Smooth muscle cell (in vitro differentiated cells): Measurements from ENCODE around the gene IQCH. TPM values are rescaled to one million over a fixed set of nuclear protein-coding genes. Genes with fewer than 3 reads are reported as not detected.

Experiments used
- DNase-seq: peaks from one replicate; lab custom pipeline; 2025; ENCODE audit not compliant: unreplicated experiment; lab: John Stamatoyannopoulos, UW
- H2AFZ ChIP-seq: fragments of 200-600 bp; sonication (generic); 2 replicates; pipeline ENCODE4 v1.6.0; 2016; ENCODE audit warnings: antibody characterized with exemption, low read depth, mild to moderate bottlenecking
- H3F3A ChIP-seq: fragments of 200-600 bp; sonication (generic); 2 replicates; pipeline ENCODE4 v1.6.0; 2017; ENCODE audit warnings: antibody characterized with exemption, low read depth
- H3K27ac ChIP-seq: fragments of 200-600 bp; sonication (generic); 2 replicates; pipeline ENCODE4 v1.5.1; 2016; ENCODE audit warnings: low read depth, mild to moderate bottlenecking
- H3K27me3 ChIP-seq: fragments of 200-600 bp; sonication (generic); 2 replicates; pipeline ENCODE4 v1.6.1; 2016; ENCODE audit warnings: low read depth, mild to moderate bottlenecking
- H3K36me3 ChIP-seq: fragments of 200-600 bp; sonication (generic); 2 replicates; pipeline ENCODE4 v1.5.1; 2016; ENCODE audit warnings: low read depth
- H3K4me1 ChIP-seq: fragments of 200-600 bp; sonication (generic); 2 replicates; pipeline ENCODE4 v1.5.1; 2016; ENCODE audit warnings: low read depth
- H3K4me2 ChIP-seq: fragments of 200-600 bp; sonication (generic); 2 replicates; pipeline ENCODE4 v1.6.0; 2016; ENCODE audit warnings: mild to moderate bottlenecking
- H3K4me3 ChIP-seq: fragments of 200-600 bp; sonication (generic); 2 replicates; pipeline ENCODE4 v1.5.1; 2016; ENCODE audit warnings: mild to moderate bottlenecking
- H3K79me2 ChIP-seq: fragments of 200-600 bp; sonication (generic); 2 replicates; pipeline ENCODE4 v1.6.0; 2016; ENCODE audit warnings: low read depth, mild to moderate bottlenecking
- H3K9ac ChIP-seq: fragments of 200-600 bp; sonication (generic); 2 replicates; pipeline ENCODE4 v1.6.0; 2016; ENCODE audit warnings: low read depth
- H3K9me3 ChIP-seq: fragments of 200-600 bp; sonication (generic); replicated peaks from 2 replicates; pipeline ENCODE4 v1.5.1; 2016; ENCODE audit warnings: low read depth
- H4K20me1 ChIP-seq: fragments of 200-600 bp; sonication (generic); 2 replicates; pipeline ENCODE4 v1.6.0; 2016; ENCODE audit warnings: low read depth
- CTCF ChIP-seq: fragments of 200-600 bp; sonication (generic); IDR thresholded peaks from 2 replicates; pipeline ENCODE4 v1.5.1; 2017; ENCODE audit warnings: borderline replicate concordance, mild to moderate bottlenecking, antibody characterized with exemption; ENCODE audit not compliant: insufficient read depth, poor library complexity, severe bottlenecking
- WGBS: methylation state at CpG from one replicate; pipeline ENCODE4 v1.1.7; 2016; ENCODE audit warnings: low lambda C conversion rate; 5-methylcytosine and 5-hydroxymethylcytosine counted together
- polyA plus RNA-seq: library from polyadenylated mRNA; unstranded; fragments of >200 nt; fragmentation: Nextera tagmentation; extraction: Ambion mirVana; gene quantifications from 2 replicates; pipeline ENCODE4 v1.2.1, GENCODE V29; 2016
- total RNA-seq: library from RNA; depleted of rRNA; stranded (reverse); fragments of >200 nt; gene quantifications from 2 replicates; pipeline ENCODE4 v1.2.3, GENCODE V29; 2014

IQCH gene
- total and polyA plus RNA-seq, 2 experiments from 2014 or later = 0.86 to 2.9 TPM

- H3F3A ChIP-seq = no peaks in the 10 kb centered on the region
- H3K27me3 ChIP-seq = peaks cover 17% of the 10 kb centered on the region
- DNase-seq = no peak
- TF ChIP-seq CTCF = no peak
- H4K20me1 ChIP-seq = no peaks in the 10 kb centered on the region
- H3K9me3 ChIP-seq = no peaks in the 10 kb centered on the region
- no peaks in the 10 kb centered on the region for H3K4me1 ChIP-seq
- no peak overlapping the region for H3K4me2 ChIP-seq
- 94% methylated on average over 2 of the region's 2 CpGs for WGBS
- no peaks in the 10 kb centered on the region for H3K36me3 ChIP-seq
- H3K27ac ChIP-seq = no peak overlapping the region
- no peak overlapping the region for H2AFZ ChIP-seq
- no peak overlapping the region for H3K9ac ChIP-seq
- H3K79me2 ChIP-seq = no peaks in the 10 kb centered on the region
- no peak overlapping the region for H3K4me3 ChIP-seq
Measured at GRCh38 chr15:67369359-67369998, 114.9 kb downstream of the IQCH start.

DNA sequence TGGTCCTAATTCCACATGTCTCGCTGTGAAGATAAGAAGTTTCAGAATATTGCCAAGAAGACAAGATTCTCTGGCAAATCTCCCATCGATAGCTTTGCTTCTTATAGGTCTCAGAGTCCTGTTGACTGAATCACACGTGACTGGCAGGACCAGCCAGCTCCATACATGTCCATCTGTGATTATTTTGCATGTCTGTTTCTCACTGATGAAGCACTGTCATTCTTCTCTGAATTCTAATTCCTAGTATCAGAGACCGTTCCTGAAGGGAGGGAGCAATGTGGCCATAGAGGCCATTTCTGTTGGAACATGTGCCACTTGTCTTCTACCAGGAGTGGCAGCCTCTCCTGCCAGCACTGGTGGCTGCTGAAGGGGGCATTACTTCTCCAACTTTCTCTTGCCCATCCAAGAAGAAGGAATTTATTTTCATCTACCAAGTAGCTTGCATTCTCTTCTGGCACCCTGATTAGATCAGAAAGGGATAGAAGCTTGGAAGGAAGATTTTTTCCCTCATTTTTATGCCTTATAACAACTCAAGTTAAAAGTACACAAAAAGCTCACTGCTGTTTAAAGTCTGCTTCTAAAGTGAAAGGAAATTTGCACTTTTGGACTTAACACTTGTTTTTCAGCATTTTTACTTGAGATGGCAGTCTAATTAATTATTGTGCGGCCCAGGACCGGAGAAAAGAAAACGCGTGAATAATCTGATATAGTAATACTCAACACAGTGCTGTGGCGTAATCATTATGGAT is 115.8 kb downstream of the IQCH start:
- H4K20me1 ChIP-seq = no peaks in the 10 kb centered on the region
- H3K79me2 ChIP-seq = no peaks in the 10 kb centered on the region
- H3F3A ChIP-seq = no peaks in the 10 kb centered on the region
- H3K4me2 ChIP-seq = no peak overlapping the region
- H3K9me3 ChIP-seq = no peaks in the 10 kb centered on the region
- no peaks in the 10 kb centered on the region for H3K4me1 ChIP-seq
- peaks cover 17% of the 10 kb centered on the region for H3K27me3 ChIP-seq
- 91% methylated on average over 9 of the region's 9 CpGs for whole genome bisulfite sequencing
- H2AFZ ChIP-seq = no peak overlapping the region
- no peaks in the 10 kb centered on the region for H3K36me3 ChIP-seq
- H3K27ac ChIP-seq = no peak overlapping the region
- no peak for TF ChIP-seq CTCF
- no peak overlapping the region for H3K4me3 ChIP-seq
- no peak overlapping the region for H3K9ac ChIP-seq
- DNase-seq = no peak

- no peaks in the 10 kb centered on the region for H3K4me1 ChIP-seq
- peaks cover 17% of the 10 kb centered on the region for H3K27me3 ChIP-seq
- H3K9ac ChIP-seq = no peak overlapping the region
- no peaks in the 10 kb centered on the region for H4K20me1 ChIP-seq
- no peaks in the 10 kb centered on the region for H3F3A ChIP-seq
- H3K79me2 ChIP-seq = no peaks in the 10 kb centered on the region
- TF ChIP-seq CTCF = no peak
- no peaks in the 10 kb centered on the region for H3K9me3 ChIP-seq
- H2AFZ ChIP-seq = no peak overlapping the region
- H3K27ac ChIP-seq = no peak overlapping the region
- no peak overlapping the region for H3K4me2 ChIP-seq
- 90% methylated on average over 8 of the region's 8 CpGs for WGBS
- no peak overlapping the region for H3K4me3 ChIP-seq
- no peak for DNase-seq
- no peaks in the 10 kb centered on the region for H3K36me3 ChIP-seq
Measured at GRCh38 chr15:67372543-67372942, 118.0 kb downstream of the IQCH start.
